Measurements from ENCODE around the gene UBAP2. TPM values are rescaled to one million over a fixed set of nuclear protein-coding genes. Genes with fewer than 3 reads are reported as not detected.

Gene UBAP2
- polyA plus RNA-seq, 1 of the 3 experiments (the other 2 are of a cell fraction) = 15.8 TPM

DNA sequence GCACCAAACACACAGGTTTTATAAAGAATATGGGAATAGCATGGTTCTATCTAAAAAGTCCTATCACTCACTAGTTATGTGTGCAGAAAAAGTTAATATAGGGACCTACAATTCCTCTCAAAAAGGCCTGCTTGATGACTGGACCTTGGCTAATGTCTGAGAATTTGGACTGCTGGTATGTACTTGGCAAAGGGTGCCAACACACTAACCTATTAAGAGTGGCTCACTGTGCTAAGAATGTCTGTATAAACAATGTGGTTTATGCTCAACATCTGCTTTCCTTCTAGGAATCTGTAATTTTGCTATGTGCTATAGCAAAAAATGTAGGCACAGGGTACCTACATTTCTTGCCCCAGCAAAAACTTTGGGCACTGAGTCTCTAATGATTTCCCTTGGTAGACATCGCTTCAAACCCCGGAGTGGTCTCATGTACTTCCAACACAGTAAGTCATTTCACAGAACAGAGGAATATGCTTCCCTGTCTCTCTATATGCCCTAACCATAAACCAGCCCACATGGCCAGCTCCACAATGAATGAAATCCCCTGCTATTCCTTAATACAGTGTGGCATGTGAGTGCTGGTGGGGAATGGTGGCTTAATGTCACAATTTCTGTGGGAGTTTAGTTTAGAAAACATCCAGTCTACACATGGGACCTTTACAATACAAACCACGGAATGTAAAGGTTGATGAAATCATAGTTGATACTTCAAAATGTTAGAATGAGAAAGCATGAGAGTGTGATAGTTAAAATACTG lies 101.7 kb downstream of the UBAP2 start (continued):
- TF ChIP-seq, protein P1, sequence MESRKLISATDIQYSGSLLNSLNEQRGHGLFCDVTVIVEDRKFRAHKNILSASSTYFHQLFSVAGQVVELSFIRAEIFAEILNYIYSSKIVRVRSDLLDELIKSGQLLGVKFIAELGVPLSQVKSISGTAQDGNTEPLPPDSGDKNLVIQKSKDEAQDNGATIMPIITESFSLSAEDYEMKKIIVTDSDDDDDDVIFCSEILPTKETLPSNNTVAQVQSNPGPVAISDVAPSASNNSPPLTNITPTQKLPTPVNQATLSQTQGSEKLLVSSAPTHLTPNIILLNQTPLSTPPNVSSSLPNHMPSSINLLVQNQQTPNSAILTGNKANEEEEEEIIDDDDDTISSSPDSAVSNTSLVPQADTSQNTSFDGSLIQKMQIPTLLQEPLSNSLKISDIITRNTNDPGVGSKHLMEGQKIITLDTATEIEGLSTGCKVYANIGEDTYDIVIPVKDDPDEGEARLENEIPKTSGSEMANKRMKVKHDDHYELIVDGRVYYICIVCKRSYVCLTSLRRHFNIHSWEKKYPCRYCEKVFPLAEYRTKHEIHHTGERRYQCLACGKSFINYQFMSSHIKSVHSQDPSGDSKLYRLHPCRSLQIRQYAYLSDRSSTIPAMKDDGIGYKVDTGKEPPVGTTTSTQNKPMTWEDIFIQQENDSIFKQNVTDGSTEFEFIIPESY (IDR thresholded peaks at IDR 0.05; ENCODE audit: borderline replicate concordance, low read depth) = peak; percentile 71; the same call in 1 of the 2 replicates
- TF ChIP-seq, protein P2, sequence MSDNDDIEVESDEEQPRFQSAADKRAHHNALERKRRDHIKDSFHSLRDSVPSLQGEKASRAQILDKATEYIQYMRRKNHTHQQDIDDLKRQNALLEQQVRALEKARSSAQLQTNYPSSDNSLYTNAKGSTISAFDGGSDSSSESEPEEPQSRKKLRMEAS (IDR thresholded peaks at IDR 0.05; ENCODE audit: low read depth) = peak; percentile 63
- TF ChIP-seq YY1 (IDR thresholded peaks at IDR 0.05; ENCODE audit: low read depth) (no peak), RFX5 (IDR thresholded peaks at IDR 0.05; ENCODE audit: low read length) (no peak), MXI1 (IDR thresholded peaks at IDR 0.05; ENCODE audit: low read depth, low read length) (no peak), TCF12 (IDR thresholded peaks at IDR 0.05) (peak; percentile 98), NRF1 (IDR thresholded peaks at IDR 0.05; ENCODE audit: low read depth, low read length) (no peak), SMC3 (IDR thresholded peaks at IDR 0.05; ENCODE audit: low read depth, low read length) (no peak), TAF1 (IDR thresholded peaks at IDR 0.05; ENCODE audit: borderline replicate concordance, low read depth, low read length) (no peak), EP300 (IDR thresholded peaks at IDR 0.05; ENCODE audit: borderline replicate concordance in 1 of 2, low read depth in 1 of 2, low read length in 1 of 2) (peak in 1 of 2 experiments; percentile 78; a peak in 1 of 4 replicates), RXRA (IDR thresholded peaks at IDR 0.05; ENCODE audit: borderline replicate concordance, low read depth) (peak; percentile 83; the same call in 1 of the 2 replicates)
- TF ChIP-seq, protein P3, sequence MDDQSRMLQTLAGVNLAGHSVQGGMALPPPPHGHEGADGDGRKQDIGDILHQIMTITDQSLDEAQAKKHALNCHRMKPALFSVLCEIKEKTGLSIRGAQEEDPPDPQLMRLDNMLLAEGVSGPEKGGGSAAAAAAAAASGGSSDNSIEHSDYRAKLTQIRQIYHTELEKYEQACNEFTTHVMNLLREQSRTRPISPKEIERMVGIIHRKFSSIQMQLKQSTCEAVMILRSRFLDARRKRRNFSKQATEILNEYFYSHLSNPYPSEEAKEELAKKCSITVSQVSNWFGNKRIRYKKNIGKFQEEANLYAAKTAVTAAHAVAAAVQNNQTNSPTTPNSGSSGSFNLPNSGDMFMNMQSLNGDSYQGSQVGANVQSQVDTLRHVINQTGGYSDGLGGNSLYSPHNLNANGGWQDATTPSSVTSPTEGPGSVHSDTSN (IDR thresholded peaks at IDR 0.05) = peak; percentile 77

DNA sequence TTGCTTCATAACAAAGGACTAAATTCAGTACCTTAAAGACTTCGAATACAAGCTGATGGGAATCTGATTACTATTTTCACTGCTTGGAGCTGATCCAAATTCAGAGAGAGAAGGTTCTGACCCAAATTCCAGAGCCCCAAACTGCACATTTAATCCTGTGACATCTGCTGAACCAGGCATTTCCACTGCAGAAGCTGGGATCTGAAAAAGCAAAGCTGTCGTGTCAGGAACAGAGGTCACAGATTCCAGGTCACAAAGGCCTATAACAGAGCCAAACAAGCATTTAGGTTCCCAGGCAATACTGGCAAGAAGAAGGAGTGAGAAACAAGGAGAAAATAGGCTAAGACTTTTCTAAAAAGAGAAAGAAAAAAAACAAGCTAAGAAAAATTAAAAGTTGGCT lies 105.3 kb downstream of the UBAP2 start:
- peak overlapping the region in 1 of 2 experiments; percentile 70; a peak in 3 of 4 replicates for H3K27ac ChIP-seq (ENCODE audit: low read depth in 2 of 2, low read length in 1 of 2)
- peaks cover 8% of the 10 kb centered on the region for H4K20me1 ChIP-seq (ENCODE audit: insufficient read depth)
- 95% methylated on average over 2 of the region's 2 CpGs for WGBS (ENCODE audit: low lambda C conversion rate)
- peaks cover 8% of the 10 kb centered on the region; the same call in 1 of the 2 replicates for H3K79me2 ChIP-seq (ENCODE audit: insufficient read depth)
- H3K4me1 ChIP-seq (ENCODE audit: control insufficient read depth in 1 of 2, insufficient read depth in 2 of 2, low read depth in 1 of 2, low read length in 1 of 2) = peaks cover 0 to 28% of the 10 kb centered on the region in 2 experiments; a peak in 2 of 4 replicates
- no peaks in the 10 kb centered on the region for H3K27me3 ChIP-seq (ENCODE audit: insufficient read depth)
- ChIA-PET POLR2A (no interaction called here), CTCF (interaction anchor here (2.1 kb wide), 1 partner anchor 18 kb away, joined by 9 read pairs; no protein-coding TSS in a partner anchor)
- H3K9ac ChIP-seq = no peak overlapping the region
- H3K9me2 ChIP-seq = no peaks in the 10 kb centered on the region
- no peak for DNase-seq
- TF ChIP-seq, protein P3 (IDR thresholded peaks at IDR 0.05) = no peak
- no peak for TF ChIP-seq TEAD4 (IDR thresholded peaks at IDR 0.05; ENCODE audit: borderline replicate concordance, insufficient read depth)
- TF ChIP-seq MXI1 (IDR thresholded peaks at IDR 0.05; ENCODE audit: low read depth, low read length) = no peak
- TF ChIP-seq RAD21 (IDR thresholded peaks at IDR 0.05; ENCODE audit: low read length) = no peak
- TF ChIP-seq, protein P4, sequence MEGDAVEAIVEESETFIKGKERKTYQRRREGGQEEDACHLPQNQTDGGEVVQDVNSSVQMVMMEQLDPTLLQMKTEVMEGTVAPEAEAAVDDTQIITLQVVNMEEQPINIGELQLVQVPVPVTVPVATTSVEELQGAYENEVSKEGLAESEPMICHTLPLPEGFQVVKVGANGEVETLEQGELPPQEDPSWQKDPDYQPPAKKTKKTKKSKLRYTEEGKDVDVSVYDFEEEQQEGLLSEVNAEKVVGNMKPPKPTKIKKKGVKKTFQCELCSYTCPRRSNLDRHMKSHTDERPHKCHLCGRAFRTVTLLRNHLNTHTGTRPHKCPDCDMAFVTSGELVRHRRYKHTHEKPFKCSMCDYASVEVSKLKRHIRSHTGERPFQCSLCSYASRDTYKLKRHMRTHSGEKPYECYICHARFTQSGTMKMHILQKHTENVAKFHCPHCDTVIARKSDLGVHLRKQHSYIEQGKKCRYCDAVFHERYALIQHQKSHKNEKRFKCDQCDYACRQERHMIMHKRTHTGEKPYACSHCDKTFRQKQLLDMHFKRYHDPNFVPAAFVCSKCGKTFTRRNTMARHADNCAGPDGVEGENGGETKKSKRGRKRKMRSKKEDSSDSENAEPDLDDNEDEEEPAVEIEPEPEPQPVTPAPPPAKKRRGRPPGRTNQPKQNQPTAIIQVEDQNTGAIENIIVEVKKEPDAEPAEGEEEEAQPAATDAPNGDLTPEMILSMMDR (IDR thresholded peaks at IDR 0.05) = no peak
- TF ChIP-seq SMC3 (IDR thresholded peaks at IDR 0.05; ENCODE audit: low read depth, low read length) = no peak
- no peak overlapping the region for H2AFZ ChIP-seq (ENCODE audit: low read depth)
- H3K4me2 ChIP-seq = no peak overlapping the region
- H3K36me3 ChIP-seq (replicated peaks in 1 of 2; ENCODE audit: control insufficient read depth in 1 of 2, insufficient read depth in 2 of 2, low read length in 1 of 2) = peaks cover 19 to 44% of the 10 kb centered on the region in 2 experiments
- H3K9me3 ChIP-seq = no peaks in the 10 kb centered on the region
- H3F3A ChIP-seq (replicated peaks; ENCODE audit: insufficient read depth) = peaks cover 33% of the 10 kb centered on the region
- H3K4me3 ChIP-seq (ENCODE audit: low read depth in 2 of 2, low read length in 1 of 2) = no peak overlapping the region
